NT2/D1 (cell line): ENCODE measurements around the gene CDH20.

ENCODE experiments used
- DNase-seq: peaks from one replicate; pipeline ENCODE4 v3.0.0-alpha.2; 2011; ENCODE audit warnings: low read depth, low spot score
- H3K27me3 ChIP-seq: 2 replicates; pipeline ENCODE4 v1.6.0; 2011; ENCODE audit warnings: mild to moderate bottlenecking; ENCODE audit not compliant: insufficient read length, insufficient read depth
- H3K36me3 ChIP-seq: 2 replicates; pipeline ENCODE4 v1.6.1; 2011; ENCODE audit warnings: mild to moderate bottlenecking, low read length, mixed read lengths; ENCODE audit not compliant: insufficient read depth, insufficient read length
- H3K4me1 ChIP-seq: 2 replicates; pipeline ENCODE4 v1.5.1; 2011; ENCODE audit not compliant: insufficient read depth, insufficient read length
- H3K4me3 ChIP-seq: 2 replicates; pipeline ENCODE4 v1.5.1; 2011; ENCODE audit warnings: low read depth; ENCODE audit not compliant: insufficient read length
- H3K9ac ChIP-seq: 2 replicates; pipeline ENCODE4 v1.6.0; 2011; ENCODE audit warnings: low read depth; ENCODE audit not compliant: insufficient read length
- H3K9me3 ChIP-seq: 2 replicates; pipeline ENCODE4 v1.5.1; 2011; ENCODE audit warnings: mild to moderate bottlenecking, low read length; ENCODE audit not compliant: insufficient read depth
- SUZ12 ChIP-seq: IDR thresholded peaks from 2 replicates; pipeline ENCODE4 v1.6.1; 2011; ENCODE audit not compliant: insufficient read length, insufficient read depth; ENCODE audit errors: extremely low read depth
- YY1 ChIP-seq: IDR thresholded peaks from 2 replicates; pipeline ENCODE4 v1.6.1; 2011; ENCODE audit not compliant: insufficient read length, insufficient read depth
- ZNF274 ChIP-seq: IDR thresholded peaks from 2 replicates; pipeline ENCODE4 v1.6.1; 2011; ENCODE audit warnings: mild to moderate bottlenecking, low read depth, low read length

Gene CDH20

DNA sequence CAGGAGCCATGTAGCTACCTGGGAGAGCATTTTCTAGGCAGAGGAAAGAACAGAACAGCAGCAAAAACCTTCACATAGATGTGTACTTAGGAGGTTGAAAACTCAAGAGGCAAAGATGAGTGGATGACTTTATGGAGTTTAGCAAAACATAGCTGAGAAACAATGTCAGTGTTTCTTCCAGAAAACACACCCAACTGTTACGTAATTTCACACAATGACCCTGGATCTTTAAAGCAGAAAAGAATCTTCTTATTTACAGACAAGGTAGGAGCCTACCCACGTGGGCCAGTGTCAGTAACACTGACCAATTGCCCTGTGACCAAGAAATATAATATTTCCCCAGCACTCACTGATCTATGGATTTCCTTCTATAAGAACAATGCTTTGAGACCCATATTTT, 254.6 kb downstream of the CDH20 start:
- DNase-seq, result no peak
- no peak for TF ChIP-seq ZNF274
- no peak for TF ChIP-seq SUZ12
- no peak for TF ChIP-seq YY1
- Histone ChIP-seq H3K9ac (no peak overlapping the region), H3K4me3 (no peak overlapping the region), H3K9me3 (no peaks in the 10 kb centered on the region), H3K27me3 (peaks cover 5% of the 10 kb centered on the region), H3K4me1 (no peaks in the 10 kb centered on the region), H3K36me3 (no peaks in the 10 kb centered on the region)

DNA sequence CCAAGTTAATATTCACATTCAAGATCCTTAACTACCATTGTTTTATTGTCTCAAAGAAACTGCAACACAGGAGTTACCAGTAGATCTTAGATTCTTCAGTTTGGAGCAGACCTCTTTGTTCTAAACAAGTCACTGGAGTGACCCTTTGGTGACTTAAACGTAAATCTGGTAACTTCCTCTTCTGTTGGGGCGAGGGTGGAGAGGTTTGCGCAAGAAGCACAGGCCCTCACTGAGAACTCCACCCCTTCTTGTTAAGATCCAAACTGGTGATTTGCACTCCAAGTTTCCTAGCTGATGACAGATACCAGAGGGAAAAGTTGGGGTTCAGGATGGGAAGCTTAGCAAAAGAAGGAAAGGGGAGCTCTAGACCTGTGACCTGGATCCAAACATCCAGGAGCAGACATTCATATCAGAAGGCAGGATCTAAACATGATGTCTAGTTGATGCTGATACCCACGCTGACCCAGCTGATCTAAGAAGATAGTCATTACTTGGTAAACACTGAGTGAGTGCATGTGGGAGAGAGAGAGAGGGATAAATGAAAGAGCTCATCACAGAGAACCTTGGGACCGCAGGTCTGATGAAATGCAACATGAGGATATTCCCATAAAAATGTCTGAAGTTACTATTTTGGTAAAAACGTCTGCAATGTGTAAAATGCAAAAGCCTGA, 256.0 kb downstream of the CDH20 start:
- Histone ChIP-seq H3K36me3 (no peaks in the 10 kb centered on the region), H3K9me3 (no peaks in the 10 kb centered on the region), H3K27me3 (no peaks in the 10 kb centered on the region), H3K4me3 (no peak overlapping the region), H3K9ac (no peak overlapping the region), H3K4me1 (no peaks in the 10 kb centered on the region)
- TF ChIP-seq SUZ12, result no peak
- TF ChIP-seq YY1, result no peak
- no peak for TF ChIP-seq ZNF274
- DNase-seq, result no peak

DNA sequence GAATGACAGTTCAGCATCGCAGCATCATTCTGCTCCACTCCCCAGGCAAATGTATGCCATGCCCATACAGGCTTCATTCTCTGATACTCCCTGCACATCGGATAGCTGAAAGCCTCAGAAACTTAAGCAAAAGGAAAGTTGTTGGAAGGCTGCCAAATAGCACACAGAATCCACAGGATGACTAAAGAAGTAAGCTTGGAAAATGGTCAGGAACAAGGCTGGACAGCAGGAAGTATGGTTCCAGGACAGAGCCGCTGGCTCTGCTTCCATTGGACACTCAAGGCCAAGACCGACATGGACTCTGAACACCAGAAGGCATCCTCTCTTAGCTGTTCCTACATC, 256.5 kb downstream of the CDH20 start:
- Histone ChIP-seq H3K4me1 (no peaks in the 10 kb centered on the region), H3K27me3 (no peaks in the 10 kb centered on the region), H3K36me3 (no peaks in the 10 kb centered on the region), H3K4me3 (no peak overlapping the region), H3K9ac (no peak overlapping the region), H3K9me3 (no peaks in the 10 kb centered on the region)
- TF ChIP-seq SUZ12 (no peak), ZNF274 (no peak)
- no peak for DNase-seq

DNA sequence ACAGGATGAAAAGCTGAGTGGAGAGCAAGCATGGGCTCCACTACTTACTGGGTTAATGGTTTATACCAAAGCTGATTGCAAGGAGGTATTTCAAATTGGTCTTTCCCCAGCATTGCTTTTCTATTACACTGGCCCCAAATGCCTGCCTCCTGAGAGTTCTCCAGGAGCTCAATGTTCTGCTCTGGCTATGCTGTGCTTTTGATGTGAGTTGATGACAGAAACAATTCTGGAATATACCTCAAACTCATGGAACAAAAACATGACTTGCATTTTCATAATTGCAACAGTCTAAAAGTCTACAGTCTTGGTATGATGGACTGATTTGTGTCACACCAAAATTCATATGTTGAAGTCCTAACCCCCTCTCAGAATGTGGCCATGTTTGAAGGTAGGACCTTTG, 258.0 kb downstream of the CDH20 start:
- H3K36me3 ChIP-seq, result no peaks in the 10 kb centered on the region
- H3K9ac ChIP-seq, result no peak overlapping the region
- no peak overlapping the region for H3K4me3 ChIP-seq
- DNase-seq, result no peak
- TF ChIP-seq YY1 (no peak), ZNF274 (no peak), SUZ12 (no peak)
- H3K4me1 ChIP-seq, result no peaks in the 10 kb centered on the region
- no peaks in the 10 kb centered on the region for H3K27me3 ChIP-seq
- no peaks in the 10 kb centered on the region for H3K9me3 ChIP-seq

DNA sequence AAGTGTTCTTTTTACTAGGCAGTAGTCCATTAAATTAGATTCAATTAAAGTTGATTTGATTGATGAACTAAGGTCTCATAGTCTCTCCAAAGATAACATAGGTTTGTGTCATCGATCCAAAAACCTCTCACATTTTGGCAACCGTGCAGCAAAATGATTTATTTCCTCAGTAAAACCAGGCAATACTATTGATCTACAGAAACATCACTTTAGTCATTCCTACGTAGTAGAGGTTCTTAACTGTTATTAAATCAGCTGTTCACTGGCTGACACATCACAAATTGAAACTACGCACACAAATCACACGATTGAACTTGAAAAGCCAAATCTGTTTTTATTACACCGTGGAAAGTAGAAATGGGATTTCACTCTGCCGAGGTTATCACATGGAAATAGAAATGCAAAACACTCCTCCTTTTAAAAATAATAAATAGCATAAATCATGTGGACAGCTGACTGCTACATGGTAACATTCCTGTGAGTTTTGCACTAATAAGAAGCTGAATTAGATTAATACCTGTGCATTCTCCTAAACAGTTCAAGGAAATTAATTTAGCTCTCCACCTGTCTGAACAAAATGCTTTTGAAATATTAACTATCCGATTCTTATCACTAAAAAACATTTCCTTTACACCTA, 262.5 kb downstream of the CDH20 start:
- H3K9me3 ChIP-seq, result no peaks in the 10 kb centered on the region
- H3K4me3 ChIP-seq, result no peak overlapping the region
- no peaks in the 10 kb centered on the region for H3K4me1 ChIP-seq
- H3K36me3 ChIP-seq, result no peaks in the 10 kb centered on the region
- no peaks in the 10 kb centered on the region for H3K27me3 ChIP-seq
- no peak for DNase-seq
- TF ChIP-seq YY1, result no peak
- TF ChIP-seq ZNF274, result no peak
- TF ChIP-seq SUZ12, result no peak
- no peak overlapping the region for H3K9ac ChIP-seq

DNA sequence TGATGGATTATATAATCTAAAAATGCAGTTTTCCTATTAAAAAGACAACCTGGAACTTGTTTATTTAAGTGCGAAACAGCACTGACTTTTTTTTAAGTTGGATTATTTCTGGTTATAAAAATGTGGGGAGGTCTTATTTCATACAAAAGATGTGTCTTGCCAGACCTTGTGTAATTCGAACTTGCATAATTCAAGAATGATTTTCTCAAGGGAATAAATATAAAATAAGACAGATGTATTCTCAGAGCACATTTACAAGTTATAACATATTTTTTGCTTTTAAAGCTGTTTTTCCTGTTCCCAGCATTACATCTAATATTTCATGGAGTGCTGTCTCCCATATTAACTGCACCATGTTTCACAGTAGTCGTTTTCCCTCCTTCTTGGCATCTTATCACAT, 263.1 kb downstream of the CDH20 start:
- Histone ChIP-seq H3K36me3 (no peaks in the 10 kb centered on the region), H3K9ac (no peak overlapping the region), H3K9me3 (no peaks in the 10 kb centered on the region), H3K27me3 (no peaks in the 10 kb centered on the region), H3K4me3 (no peak overlapping the region), H3K4me1 (no peaks in the 10 kb centered on the region)
- DNase-seq, result no peak
- TF ChIP-seq ZNF274 (no peak), YY1 (no peak), SUZ12 (no peak)

DNA sequence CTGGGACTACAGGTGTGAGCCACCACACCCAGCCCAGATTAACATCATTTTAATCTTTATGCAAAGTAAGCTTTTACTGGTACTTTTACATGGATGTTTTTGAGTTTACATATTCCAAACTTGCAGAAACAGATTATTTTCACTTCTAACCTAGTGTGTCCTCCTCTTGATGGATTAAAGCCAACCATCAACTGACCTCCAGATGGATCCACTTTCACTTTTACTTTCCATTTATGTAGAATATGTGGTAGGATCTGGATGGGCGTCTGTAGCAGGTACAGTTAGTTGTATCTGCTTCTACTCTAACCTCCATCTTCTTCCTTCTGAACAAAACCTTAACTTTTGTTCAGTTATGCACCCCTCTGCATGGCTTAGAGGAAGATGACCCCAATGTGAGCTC, 264.1 kb downstream of the CDH20 start:
- no peaks in the 10 kb centered on the region for H3K9me3 ChIP-seq
- H3K27me3 ChIP-seq, result no peaks in the 10 kb centered on the region
- no peak for DNase-seq
- TF ChIP-seq ZNF274, result no peak
- TF ChIP-seq YY1, result no peak
- TF ChIP-seq SUZ12, result no peak
- no peaks in the 10 kb centered on the region for H3K36me3 ChIP-seq
- no peak overlapping the region for H3K9ac ChIP-seq
- H3K4me3 ChIP-seq, result no peak overlapping the region
- no peaks in the 10 kb centered on the region for H3K4me1 ChIP-seq
